ENCODE data around the gene MRFAP1.

GRCh38 chr4:6634746-6635145 is 5.7 kb upstream of the MRFAP1 start:
- TF ChIP-seq CTCF (IDR thresholded peaks at IDR 0.05) (no peak), POLR2A (IDR thresholded peaks at IDR 0.05) (no peak)

All from right lobe of liver (tissue), 4 donors.